ENCODE data around the gene STARD13. TPM values are rescaled to one million over a fixed set of nuclear protein-coding genes. Genes with fewer than 3 reads are reported as not detected.

The STARD13 gene
- total RNA-seq, 1 donor: 28.2 TPM

GRCh38 chr13:33265133-33265532 is 20.4 kb downstream of the STARD13 start:
- no peak overlapping the region for H3K4me3 ChIP-seq (ENCODE audit: insufficient read depth, low read length)
- TF ChIP-seq, protein P1, sequence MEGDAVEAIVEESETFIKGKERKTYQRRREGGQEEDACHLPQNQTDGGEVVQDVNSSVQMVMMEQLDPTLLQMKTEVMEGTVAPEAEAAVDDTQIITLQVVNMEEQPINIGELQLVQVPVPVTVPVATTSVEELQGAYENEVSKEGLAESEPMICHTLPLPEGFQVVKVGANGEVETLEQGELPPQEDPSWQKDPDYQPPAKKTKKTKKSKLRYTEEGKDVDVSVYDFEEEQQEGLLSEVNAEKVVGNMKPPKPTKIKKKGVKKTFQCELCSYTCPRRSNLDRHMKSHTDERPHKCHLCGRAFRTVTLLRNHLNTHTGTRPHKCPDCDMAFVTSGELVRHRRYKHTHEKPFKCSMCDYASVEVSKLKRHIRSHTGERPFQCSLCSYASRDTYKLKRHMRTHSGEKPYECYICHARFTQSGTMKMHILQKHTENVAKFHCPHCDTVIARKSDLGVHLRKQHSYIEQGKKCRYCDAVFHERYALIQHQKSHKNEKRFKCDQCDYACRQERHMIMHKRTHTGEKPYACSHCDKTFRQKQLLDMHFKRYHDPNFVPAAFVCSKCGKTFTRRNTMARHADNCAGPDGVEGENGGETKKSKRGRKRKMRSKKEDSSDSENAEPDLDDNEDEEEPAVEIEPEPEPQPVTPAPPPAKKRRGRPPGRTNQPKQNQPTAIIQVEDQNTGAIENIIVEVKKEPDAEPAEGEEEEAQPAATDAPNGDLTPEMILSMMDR (IDR thresholded peaks at IDR 0.05; ENCODE audit: extremely low read depth, low read depth, low read length): no peak
- H3K27ac ChIP-seq (ENCODE audit: low read depth, low read length): peak overlapping the region; percentile 80
- peaks cover 68% of the 10 kb centered on the region for H3K4me1 ChIP-seq (ENCODE audit: insufficient read depth, low read length)
- peaks cover 33% of the 10 kb centered on the region for H3K36me3 ChIP-seq (ENCODE audit: insufficient read depth, low read length)
- H3K27me3 ChIP-seq (ENCODE audit: insufficient read depth, low read length): no peaks in the 10 kb centered on the region
- no peak overlapping the region for H3K4me2 ChIP-seq (ENCODE audit: insufficient read depth, low read length)
- H2AFZ ChIP-seq (ENCODE audit: low read length): no peak overlapping the region
- no peak for DNase-seq (ENCODE audit: insufficient read length, low spot score, missing footprints)
- peaks cover 99% of the 10 kb centered on the region for H3K79me2 ChIP-seq (ENCODE audit: insufficient read depth, low read length)
- peaks cover 9% of the 10 kb centered on the region for H4K20me1 ChIP-seq (ENCODE audit: insufficient read depth, low read length)
- H3K9me3 ChIP-seq (ENCODE audit: low read depth, low read length): no peaks in the 10 kb centered on the region

DNA sequence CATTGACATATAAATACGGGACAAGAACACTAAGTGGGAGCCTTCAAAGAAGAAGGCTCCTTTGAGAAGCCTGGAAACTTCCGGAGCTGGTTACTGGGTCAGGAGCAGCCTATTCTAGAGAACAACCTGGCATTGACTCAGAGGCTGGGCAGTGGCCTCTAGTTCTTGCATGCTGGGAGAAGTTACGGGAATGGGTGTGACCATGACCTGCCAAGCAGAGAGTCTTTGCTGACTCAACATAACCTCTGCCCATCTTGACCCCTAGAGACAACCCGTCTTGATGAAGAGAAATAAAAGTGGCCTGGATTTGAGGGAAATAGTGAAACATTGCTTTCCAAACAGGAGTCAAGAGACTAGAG is 21.0 kb downstream of the STARD13 start:
- no peak overlapping the region for H2AFZ ChIP-seq (ENCODE audit: low read length)
- H3K9me3 ChIP-seq (ENCODE audit: low read depth, low read length): no peaks in the 10 kb centered on the region
- peaks cover 9% of the 10 kb centered on the region for H4K20me1 ChIP-seq (ENCODE audit: insufficient read depth, low read length)
- peaks cover 31% of the 10 kb centered on the region for H3K36me3 ChIP-seq (ENCODE audit: insufficient read depth, low read length)
- H3K4me3 ChIP-seq (ENCODE audit: insufficient read depth, low read length): no peak overlapping the region
- H3K79me2 ChIP-seq (ENCODE audit: insufficient read depth, low read length): peaks cover 99% of the 10 kb centered on the region
- peaks cover 72% of the 10 kb centered on the region for H3K4me1 ChIP-seq (ENCODE audit: insufficient read depth, low read length)
- TF ChIP-seq, protein P1 (IDR thresholded peaks at IDR 0.05; ENCODE audit: extremely low read depth, low read depth, low read length): no peak
- no peaks in the 10 kb centered on the region for H3K27me3 ChIP-seq (ENCODE audit: insufficient read depth, low read length)
- DNase-seq (ENCODE audit: insufficient read length, low spot score, missing footprints): peak; percentile 67
- H3K4me2 ChIP-seq (ENCODE audit: insufficient read depth, low read length): peak overlapping the region; percentile 1
- peak overlapping the region; percentile 80 for H3K27ac ChIP-seq (ENCODE audit: low read depth, low read length)

DNA sequence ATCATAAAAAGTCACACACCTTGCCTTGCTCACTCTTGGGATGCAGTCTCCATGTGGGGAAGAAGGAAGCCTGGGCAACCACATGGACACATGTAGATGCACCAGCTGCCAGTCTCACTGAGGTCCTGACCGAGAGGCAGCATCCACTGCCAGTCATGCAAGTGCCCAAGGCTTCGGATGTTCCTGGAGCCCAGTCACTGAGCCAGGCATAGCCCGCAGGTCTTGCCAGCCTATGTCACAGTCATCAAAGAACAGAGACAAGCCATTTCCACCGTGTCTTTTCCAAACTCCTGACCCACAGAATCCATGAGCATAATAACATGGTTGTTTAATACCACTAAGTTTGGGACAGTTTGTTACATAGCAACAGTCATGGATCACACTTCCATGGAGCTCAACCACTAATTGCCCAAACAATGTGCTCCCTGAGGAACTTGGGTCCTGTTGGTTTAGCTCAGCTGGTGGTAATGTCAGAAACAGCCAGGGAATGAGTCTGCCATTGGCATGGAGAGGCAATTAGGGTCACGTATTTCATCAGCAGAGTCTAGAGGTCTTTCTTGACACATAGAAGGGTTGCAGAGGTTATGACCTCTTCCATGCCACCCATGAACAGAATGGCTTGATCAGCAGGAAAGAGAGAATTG is 21.5 kb downstream of the STARD13 start:
- Histone ChIP-seq H3K27me3 (ENCODE audit: insufficient read depth, low read length) (no peaks in the 10 kb centered on the region), H3K36me3 (ENCODE audit: insufficient read depth, low read length) (peaks cover 26% of the 10 kb centered on the region), H3K79me2 (ENCODE audit: insufficient read depth, low read length) (peaks cover 99% of the 10 kb centered on the region), H3K4me1 (ENCODE audit: insufficient read depth, low read length) (peaks cover 73% of the 10 kb centered on the region), H3K4me3 (ENCODE audit: insufficient read depth, low read length) (no peak overlapping the region), H3K4me2 (ENCODE audit: insufficient read depth, low read length) (peak overlapping the region; percentile 1), H3K27ac (ENCODE audit: low read depth, low read length) (peak overlapping the region; percentile 80), H2AFZ (ENCODE audit: low read length) (no peak overlapping the region), H4K20me1 (ENCODE audit: insufficient read depth, low read length) (peaks cover 9% of the 10 kb centered on the region), H3K9me3 (ENCODE audit: low read depth, low read length) (no peaks in the 10 kb centered on the region)
- no peak for DNase-seq (ENCODE audit: insufficient read length, low spot score, missing footprints)
- TF ChIP-seq, protein P1 (IDR thresholded peaks at IDR 0.05; ENCODE audit: extremely low read depth, low read depth, low read length): no peak

GRCh38 chr13:33263484-33263883 is 22.1 kb downstream of the STARD13 start:
- peak overlapping the region; percentile 80 for H3K27ac ChIP-seq (ENCODE audit: low read depth, low read length)
- peaks cover 77% of the 10 kb centered on the region for H3K4me1 ChIP-seq (ENCODE audit: insufficient read depth, low read length)
- H2AFZ ChIP-seq (ENCODE audit: low read length): no peak overlapping the region
- H3K9me3 ChIP-seq (ENCODE audit: low read depth, low read length): no peaks in the 10 kb centered on the region
- H4K20me1 ChIP-seq (ENCODE audit: insufficient read depth, low read length): peaks cover 14% of the 10 kb centered on the region
- no peaks in the 10 kb centered on the region for H3K27me3 ChIP-seq (ENCODE audit: insufficient read depth, low read length)
- TF ChIP-seq, protein P1 (IDR thresholded peaks at IDR 0.05; ENCODE audit: extremely low read depth, low read depth, low read length): no peak
- no peak for DNase-seq (ENCODE audit: insufficient read length, low spot score, missing footprints)
- peaks cover 20% of the 10 kb centered on the region for H3K36me3 ChIP-seq (ENCODE audit: insufficient read depth, low read length)
- no peak overlapping the region for H3K4me2 ChIP-seq (ENCODE audit: insufficient read depth, low read length)
- H3K79me2 ChIP-seq (ENCODE audit: insufficient read depth, low read length): peaks cover 99% of the 10 kb centered on the region
- H3K4me3 ChIP-seq (ENCODE audit: insufficient read depth, low read length): no peak overlapping the region
